ENCODE data around the gene PGAM2.

- TF ChIP-seq, protein P1, sequence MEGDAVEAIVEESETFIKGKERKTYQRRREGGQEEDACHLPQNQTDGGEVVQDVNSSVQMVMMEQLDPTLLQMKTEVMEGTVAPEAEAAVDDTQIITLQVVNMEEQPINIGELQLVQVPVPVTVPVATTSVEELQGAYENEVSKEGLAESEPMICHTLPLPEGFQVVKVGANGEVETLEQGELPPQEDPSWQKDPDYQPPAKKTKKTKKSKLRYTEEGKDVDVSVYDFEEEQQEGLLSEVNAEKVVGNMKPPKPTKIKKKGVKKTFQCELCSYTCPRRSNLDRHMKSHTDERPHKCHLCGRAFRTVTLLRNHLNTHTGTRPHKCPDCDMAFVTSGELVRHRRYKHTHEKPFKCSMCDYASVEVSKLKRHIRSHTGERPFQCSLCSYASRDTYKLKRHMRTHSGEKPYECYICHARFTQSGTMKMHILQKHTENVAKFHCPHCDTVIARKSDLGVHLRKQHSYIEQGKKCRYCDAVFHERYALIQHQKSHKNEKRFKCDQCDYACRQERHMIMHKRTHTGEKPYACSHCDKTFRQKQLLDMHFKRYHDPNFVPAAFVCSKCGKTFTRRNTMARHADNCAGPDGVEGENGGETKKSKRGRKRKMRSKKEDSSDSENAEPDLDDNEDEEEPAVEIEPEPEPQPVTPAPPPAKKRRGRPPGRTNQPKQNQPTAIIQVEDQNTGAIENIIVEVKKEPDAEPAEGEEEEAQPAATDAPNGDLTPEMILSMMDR (IDR thresholded peaks at IDR 0.05; ENCODE audit: poor library complexity): no peak
- TF ChIP-seq EZH2 (IDR thresholded peaks at IDR 0.05; ENCODE audit: borderline replicate concordance): no peak
- TF ChIP-seq EZH2phosphoT487 (IDR thresholded peaks at IDR 0.05; ENCODE audit: low read depth, severe bottlenecking, unreplicated experiment): no peak
These were observed 43.7 kb upstream of the PGAM2 start for GRCh38 chr7:44108768-44109750.

Data from hepatocyte (in vitro differentiated cells).